Measurements from ENCODE around the gene ZFYVE9. TPM values are rescaled to one million over a fixed set of nuclear protein-coding genes. Genes with fewer than 3 reads are reported as not detected.

The ZFYVE9 gene
- total RNA-seq, 1 donor = 6.6 TPM

- Histone ChIP-seq H3K9me3 (ENCODE audit: low read depth, low read length) (no peaks in the 10 kb centered on the region), H3K27me3 (ENCODE audit: insufficient read depth, low read length) (no peaks in the 10 kb centered on the region), H3K4me1 (ENCODE audit: insufficient read depth, low read length) (no peaks in the 10 kb centered on the region), H3K4me3 (ENCODE audit: low read length) (no peak overlapping the region)
These were observed 210.8 kb downstream of the ZFYVE9 start for GRCh38 chr1:52352690-52353089.

DNA sequence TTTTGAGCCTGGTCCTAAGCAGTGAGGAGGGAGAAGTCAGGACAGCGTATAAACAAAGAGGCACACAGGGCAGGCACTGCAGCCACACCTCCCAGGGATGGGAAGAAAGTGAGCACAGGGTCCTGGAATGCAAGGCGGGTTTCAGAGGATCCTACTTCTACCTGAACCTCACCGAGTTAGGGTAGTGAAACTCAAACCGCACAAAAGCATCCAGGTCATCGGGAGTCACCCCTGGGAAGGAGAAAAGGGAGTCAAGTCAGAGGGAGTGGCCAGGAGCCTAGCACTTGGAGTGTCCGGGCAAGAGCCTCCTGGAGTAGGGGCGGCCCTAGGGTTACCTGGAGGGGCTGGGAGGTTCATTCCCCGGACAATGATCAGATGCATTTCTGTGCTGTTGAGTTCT lies 213.5 kb downstream of the ZFYVE9 start:
- H3K27me3 ChIP-seq (ENCODE audit: insufficient read depth, low read length) = no peaks in the 10 kb centered on the region
- H3K4me3 ChIP-seq (ENCODE audit: low read length) = no peak overlapping the region
- no peaks in the 10 kb centered on the region for H3K4me1 ChIP-seq (ENCODE audit: insufficient read depth, low read length)
- H3K9me3 ChIP-seq (ENCODE audit: low read depth, low read length) = no peaks in the 10 kb centered on the region

DNA sequence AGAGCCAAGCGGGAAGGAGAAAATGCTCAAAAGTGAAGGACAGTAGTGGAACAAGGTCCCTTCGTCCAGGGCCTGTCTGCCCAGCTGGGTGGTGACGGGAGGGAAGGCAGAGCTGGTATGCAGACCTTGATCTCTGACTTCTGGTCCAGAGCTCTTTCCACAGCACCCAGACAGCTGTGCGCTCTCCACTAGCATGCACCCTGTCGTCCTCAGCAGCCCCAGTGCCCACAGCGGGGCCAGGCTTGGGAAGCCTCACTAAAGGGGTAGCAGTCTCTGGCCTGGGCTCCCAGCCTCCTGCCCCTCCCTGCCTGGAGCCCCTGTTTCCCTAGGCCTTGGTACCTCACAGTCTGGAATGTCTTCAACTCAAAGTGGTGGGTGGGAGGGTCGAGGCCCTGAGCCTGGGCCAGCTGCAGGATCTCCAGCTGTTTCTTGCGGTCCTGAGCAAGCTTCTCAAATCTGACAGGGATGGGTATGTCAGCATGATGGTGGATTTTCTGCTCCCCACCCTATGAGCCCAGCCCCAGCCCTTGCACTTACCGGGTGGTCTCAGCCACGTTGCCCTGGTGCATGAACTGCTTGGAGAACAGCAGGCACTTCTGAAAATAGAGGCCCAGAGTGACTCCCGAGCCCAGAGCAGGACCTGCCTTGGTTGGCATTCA lies 214.1 kb downstream of the ZFYVE9 start:
- Histone ChIP-seq H3K4me1 (ENCODE audit: insufficient read depth, low read length) (no peaks in the 10 kb centered on the region), H3K27me3 (ENCODE audit: insufficient read depth, low read length) (no peaks in the 10 kb centered on the region), H3K4me3 (ENCODE audit: low read length) (no peak overlapping the region), H3K9me3 (ENCODE audit: low read depth, low read length) (no peaks in the 10 kb centered on the region)

DNA sequence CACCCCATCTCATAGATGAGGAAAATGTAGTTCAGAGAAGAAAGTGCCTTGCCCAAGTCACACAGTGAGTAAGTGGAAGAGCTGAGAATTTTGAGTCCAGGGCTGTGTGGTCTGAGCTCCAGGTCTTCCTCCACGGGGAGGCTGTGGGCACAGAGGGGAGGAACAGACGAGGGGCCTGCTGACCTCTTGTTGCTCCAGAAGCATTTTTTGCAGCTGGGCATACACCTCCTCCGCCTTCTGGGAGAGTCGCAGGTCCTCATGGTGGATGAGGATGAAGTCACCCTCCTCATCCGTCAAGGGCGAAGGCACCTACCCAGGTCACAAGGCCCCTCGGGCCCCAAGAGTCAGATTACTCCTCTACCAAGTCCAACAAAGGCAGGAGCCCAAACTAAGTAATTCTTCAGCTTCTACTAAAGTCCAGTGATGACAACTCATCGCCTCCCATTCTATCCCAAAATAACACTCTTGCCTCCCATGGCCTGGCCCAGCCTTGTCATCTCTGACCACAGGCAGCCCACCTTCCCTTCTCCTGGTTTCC lies 215.0 kb downstream of the ZFYVE9 start:
- Histone ChIP-seq H3K4me3 (ENCODE audit: low read length) (no peak overlapping the region), H3K27me3 (ENCODE audit: insufficient read depth, low read length) (no peaks in the 10 kb centered on the region), H3K9me3 (ENCODE audit: low read depth, low read length) (no peaks in the 10 kb centered on the region), H3K4me1 (ENCODE audit: insufficient read depth, low read length) (no peaks in the 10 kb centered on the region)

DNA sequence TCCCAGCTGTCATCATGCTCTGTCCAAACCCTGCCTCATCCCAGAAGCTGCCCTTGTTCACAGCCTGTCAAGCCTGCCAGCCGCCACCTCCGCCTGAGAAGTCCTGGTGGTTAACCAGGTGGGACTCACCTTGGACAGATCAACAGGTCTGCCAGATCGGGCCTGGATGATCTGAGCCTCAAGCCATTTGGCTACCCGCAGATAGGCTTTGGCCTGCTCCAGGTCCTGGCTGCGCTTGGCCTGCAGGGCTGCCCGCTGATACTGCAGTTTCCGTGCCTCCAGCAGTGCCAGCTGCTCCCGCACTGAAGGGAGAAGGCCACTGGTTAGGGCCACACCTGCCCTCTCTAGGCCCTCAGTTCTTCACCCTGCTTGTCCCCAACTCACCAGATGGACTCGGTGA lies 215.5 kb downstream of the ZFYVE9 start:
- Histone ChIP-seq H3K4me1 (ENCODE audit: insufficient read depth, low read length) (peaks cover 1% of the 10 kb centered on the region), H3K4me3 (ENCODE audit: low read length) (no peak overlapping the region), H3K9me3 (ENCODE audit: low read depth, low read length) (no peaks in the 10 kb centered on the region), H3K27me3 (ENCODE audit: insufficient read depth, low read length) (no peaks in the 10 kb centered on the region)

GRCh38 chr1:52358851-52359497 lies 217.1 kb downstream of the ZFYVE9 start:
- Histone ChIP-seq H3K9me3 (ENCODE audit: low read depth, low read length) (no peaks in the 10 kb centered on the region), H3K4me1 (ENCODE audit: insufficient read depth, low read length) (peaks cover 7% of the 10 kb centered on the region), H3K27me3 (ENCODE audit: insufficient read depth, low read length) (no peaks in the 10 kb centered on the region), H3K4me3 (ENCODE audit: low read length) (no peak overlapping the region)

- Histone ChIP-seq H3K4me1 (ENCODE audit: insufficient read depth, low read length) (peaks cover 16% of the 10 kb centered on the region), H3K9me3 (ENCODE audit: low read depth, low read length) (no peaks in the 10 kb centered on the region), H3K4me3 (ENCODE audit: low read length) (no peak overlapping the region), H3K27me3 (ENCODE audit: insufficient read depth, low read length) (no peaks in the 10 kb centered on the region)
These were observed 218.0 kb downstream of the ZFYVE9 start for GRCh38 chr1:52359676-52360594.

- no peaks in the 10 kb centered on the region for H3K9me3 ChIP-seq (ENCODE audit: low read depth, low read length)
- H3K4me1 ChIP-seq (ENCODE audit: insufficient read depth, low read length) = peaks cover 22% of the 10 kb centered on the region
- H3K27me3 ChIP-seq (ENCODE audit: insufficient read depth, low read length) = no peaks in the 10 kb centered on the region
- no peak overlapping the region for H3K4me3 ChIP-seq (ENCODE audit: low read length)
These were observed 218.7 kb downstream of the ZFYVE9 start for GRCh38 chr1:52360595-52360968.

DNA sequence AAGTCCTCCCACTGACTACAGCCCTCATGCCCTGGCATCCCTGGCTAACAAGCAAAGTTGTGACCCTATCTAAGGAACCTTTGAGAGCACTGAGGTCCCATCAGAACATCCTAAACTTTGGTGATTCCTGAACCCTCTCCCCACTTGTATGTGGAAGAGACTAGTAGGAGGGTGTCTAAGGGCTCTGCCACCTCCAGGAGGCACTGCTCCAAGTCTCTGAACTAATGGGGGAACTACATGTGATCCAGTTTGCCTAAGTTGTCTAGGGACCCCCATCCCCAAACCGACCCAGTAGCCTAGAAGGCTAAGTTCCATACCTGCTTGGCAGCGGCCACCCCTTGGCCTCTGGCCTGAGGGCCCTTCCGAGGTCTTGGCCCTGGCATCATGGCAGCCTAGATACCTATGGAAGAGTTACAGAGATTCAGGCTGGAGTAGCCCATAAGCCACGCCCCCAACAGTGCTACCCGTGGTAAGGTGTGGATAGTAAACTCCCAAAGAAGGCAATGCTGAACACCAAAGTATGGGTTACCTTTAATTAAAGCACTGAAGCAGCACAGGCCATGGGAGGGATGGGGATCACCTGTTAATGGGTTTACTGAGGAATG lies 222.4 kb downstream of the ZFYVE9 start:
- Histone ChIP-seq H3K4me3 (ENCODE audit: low read length) (no peak overlapping the region), H3K4me1 (ENCODE audit: insufficient read depth, low read length) (peaks cover 34% of the 10 kb centered on the region), H3K27me3 (ENCODE audit: insufficient read depth, low read length) (no peaks in the 10 kb centered on the region), H3K9me3 (ENCODE audit: low read depth, low read length) (no peaks in the 10 kb centered on the region)

DNA sequence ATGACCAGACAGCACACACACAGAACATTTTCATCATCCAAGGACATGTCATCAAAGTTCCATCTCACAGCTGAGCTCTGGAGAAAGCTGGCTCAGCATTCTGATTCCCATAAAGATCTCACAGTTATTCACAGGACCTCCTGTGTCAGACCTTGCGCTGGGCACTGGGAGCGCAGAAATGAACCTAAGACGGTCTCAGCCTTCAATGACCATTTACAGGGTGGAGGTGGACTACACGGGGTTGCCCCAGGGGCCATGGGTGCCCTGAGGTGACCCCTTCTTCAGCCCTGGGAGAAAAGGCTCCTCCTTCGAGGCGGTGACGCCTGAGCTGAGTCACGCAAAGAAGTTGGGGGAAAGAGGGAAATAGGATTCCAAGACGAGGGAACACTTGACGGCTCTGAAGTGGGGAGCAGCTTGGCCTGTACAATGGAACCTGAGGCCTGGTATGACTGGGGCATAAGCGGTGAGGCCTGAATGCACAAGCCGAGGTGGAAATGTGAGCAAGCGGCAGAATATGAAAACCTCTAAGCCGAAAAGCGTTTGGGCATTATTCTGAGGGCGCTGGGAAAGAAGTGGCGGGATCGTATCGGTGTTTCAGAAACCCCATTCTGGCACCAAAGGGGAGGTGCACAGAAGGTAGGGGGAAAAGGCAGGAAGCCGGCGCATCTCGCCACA lies 223.3 kb downstream of the ZFYVE9 start:
- H3K9me3 ChIP-seq (ENCODE audit: low read depth, low read length) = no peaks in the 10 kb centered on the region
- peaks cover 34% of the 10 kb centered on the region for H3K4me1 ChIP-seq (ENCODE audit: insufficient read depth, low read length)
- H3K4me3 ChIP-seq (ENCODE audit: low read length) = peak overlapping the region; percentile 83
- H3K27me3 ChIP-seq (ENCODE audit: insufficient read depth, low read length) = no peaks in the 10 kb centered on the region

- Histone ChIP-seq H3K9me3 (ENCODE audit: low read depth, low read length) (no peaks in the 10 kb centered on the region), H3K4me1 (ENCODE audit: insufficient read depth, low read length) (peaks cover 34% of the 10 kb centered on the region), H3K4me3 (ENCODE audit: low read length) (peak within 1 kb of the TSS; percentile 83), H3K27me3 (ENCODE audit: insufficient read depth, low read length) (no peaks in the 10 kb centered on the region)
These were observed 224.0 kb downstream of the ZFYVE9 start, which contains the start of gene CC2D1B for GRCh38 chr1:52365746-52366516. CC2D1B (minus strand) TSS chr1:52366205; CDS start chr1:52364620, 1,585 bp downstream.

- H3K9me3 ChIP-seq (ENCODE audit: low read depth, low read length) = no peaks in the 10 kb centered on the region
- H3K27me3 ChIP-seq (ENCODE audit: insufficient read depth, low read length) = no peaks in the 10 kb centered on the region
- peaks cover 34% of the 10 kb centered on the region for H3K4me1 ChIP-seq (ENCODE audit: insufficient read depth, low read length)
- H3K4me3 ChIP-seq (ENCODE audit: low read length) = peak overlapping the region; percentile 83
These were observed 224.6 kb downstream of the ZFYVE9 start for GRCh38 chr1:52366517-52366827.

DNA sequence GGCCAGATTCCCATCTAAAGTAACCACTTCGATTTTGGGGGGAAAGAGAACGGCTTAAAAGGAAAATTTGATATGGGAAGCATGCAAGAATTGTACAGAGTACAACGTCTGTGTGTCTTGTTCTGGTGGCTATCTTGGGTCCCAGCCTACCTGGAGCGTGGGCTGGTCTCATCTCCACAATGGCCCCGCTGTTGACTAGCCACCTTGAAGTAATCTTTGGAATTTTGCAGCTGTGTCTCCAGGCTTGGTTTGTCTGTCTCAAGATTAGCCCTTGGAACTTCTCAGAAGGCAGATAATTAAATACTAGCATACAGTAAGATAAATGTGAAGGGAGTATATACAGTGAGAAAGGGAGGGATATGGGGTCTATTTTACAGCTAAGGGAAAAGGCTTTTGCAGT lies 225.4 kb downstream of the ZFYVE9 start:
- H3K4me1 ChIP-seq (ENCODE audit: insufficient read depth, low read length) = peaks cover 34% of the 10 kb centered on the region
- H3K27me3 ChIP-seq (ENCODE audit: insufficient read depth, low read length) = no peaks in the 10 kb centered on the region
- H3K4me3 ChIP-seq (ENCODE audit: low read length) = no peak overlapping the region
- H3K9me3 ChIP-seq (ENCODE audit: low read depth, low read length) = no peaks in the 10 kb centered on the region

All from mononuclear cell (primary cell).